ENCODE data around the gene C9. TPM values are rescaled to one million over a fixed set of nuclear protein-coding genes. Genes with fewer than 3 reads are reported as not detected.

The C9 gene
- total and polyA plus RNA-seq, 2 of the 4 experiments (the other 2 are of a cell fraction): not detected

DNA sequence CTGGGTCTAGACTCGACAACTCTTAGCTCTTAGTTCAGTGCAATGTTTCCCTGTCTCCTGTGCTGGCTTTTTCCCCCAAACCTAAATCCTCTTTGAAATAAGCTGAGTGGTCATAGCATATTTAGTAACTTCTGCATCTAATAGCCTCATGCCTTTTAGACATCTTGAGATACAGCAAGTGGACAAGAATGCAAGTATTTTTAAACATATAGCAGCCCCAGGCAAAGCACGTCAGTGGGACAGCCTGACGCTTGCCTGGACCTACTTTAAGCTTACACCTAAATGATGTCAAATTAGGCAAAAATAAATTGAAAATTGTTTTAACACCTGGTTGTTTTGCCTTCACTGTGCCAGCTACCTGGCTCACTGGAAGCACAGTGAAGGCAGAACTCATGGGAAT lies 8.0 kb downstream of the C9 start:
- ChIA-PET CTCF (interaction anchor here (0.9 kb wide), 1 partner anchor 20 kb away, joined by 3 read pairs; no protein-coding TSS in a partner anchor), POLR2A (ENCODE audit: unreplicated experiment) (no interaction called here)
- Histone ChIP-seq H3K9me1 (ENCODE audit: insufficient read depth, low read length) (no peaks in the 10 kb centered on the region), H3K27me3 (ENCODE audit: control insufficient read depth, insufficient read depth, low read length) (peaks cover 3% of the 10 kb centered on the region; the same call in 1 of the 2 replicates), H2BK120ac (ENCODE audit: low read depth, low read length) (no peak overlapping the region), H3K36me3 (ENCODE audit: control insufficient read depth, insufficient read depth, low read length) (no peaks in the 10 kb centered on the region), H3K23ac (ENCODE audit: low read depth, low read length) (no peak overlapping the region), H3K14ac (replicated peaks; ENCODE audit: low read depth, low read length) (no peak overlapping the region), H2AK5ac (ENCODE audit: low read depth, low read length) (no peak overlapping the region), H2BK20ac (ENCODE audit: low read depth, low read length) (no peak overlapping the region), H3K56ac (ENCODE audit: extremely low read depth, insufficient read depth, low read length) (no peak overlapping the region), H3K9ac (ENCODE audit: low read depth, low read length) (no peak overlapping the region), H2AK9ac (replicated peaks; ENCODE audit: low read depth, low read length, poor library complexity) (no peak overlapping the region), H3K9me3 (ENCODE audit: control insufficient read depth, insufficient read depth, low read length) (no peaks in the 10 kb centered on the region), H4K20me1 (ENCODE audit: insufficient read depth, low read length) (no peaks in the 10 kb centered on the region), H4K91ac (ENCODE audit: insufficient read depth, low read depth, low read length) (no peak overlapping the region), H3K79me1 (ENCODE audit: low read depth in 1 of 2, low read length in 2 of 2) (no peaks in the 10 kb centered on the region), H3K4me3 (ENCODE audit: insufficient read depth, low read depth, low read length) (no peak overlapping the region), H3K18ac (ENCODE audit: low read depth, low read length) (no peak overlapping the region), H2BK5ac (ENCODE audit: low read depth, low read length, poor library complexity, severe bottlenecking) (no peak overlapping the region), H3K4ac (ENCODE audit: low read depth, low read length) (no peak overlapping the region), H2AFZ (replicated peaks; ENCODE audit: low read length, poor library complexity) (no peak overlapping the region), H2BK15ac (ENCODE audit: low read depth, low read length) (no peak overlapping the region), H4K5ac (ENCODE audit: low read depth, low read length) (no peak overlapping the region), H3K4me1 (ENCODE audit: control insufficient read depth, insufficient read depth, low read length) (no peaks in the 10 kb centered on the region), H3K4me2 (ENCODE audit: low read depth, low read length) (no peak overlapping the region), H4K8ac (ENCODE audit: low read depth in 2 of 2, low read length in 2 of 2) (no peak overlapping the region), H3K27ac (ENCODE audit: insufficient read depth, low read length) (no peak overlapping the region)
- intact Hi-C loops (cut with micrococcal nuclease) (no loop called here), in situ Hi-C loops (cut with MboI; ENCODE audit: low sequenced_read_pairs) (no loop called here), dilution Hi-C loops (cut with HindIII; ENCODE audit: low sequenced_read_pairs, unreplicated experiment) (no loop called here)
- TF ChIP-seq NFE2L2 (IDR thresholded peaks at IDR 0.05; ENCODE audit: low read depth, low read length) (no peak), CEBPB (IDR thresholded peaks at IDR 0.05; ENCODE audit: low read depth, low read length) (no peak), RFX5 (IDR thresholded peaks at IDR 0.05; ENCODE audit: low read depth, low read length) (no peak), RCOR1 (IDR thresholded peaks at IDR 0.05; ENCODE audit: insufficient replicate concordance, low read length) (no peak), MAZ (IDR thresholded peaks at IDR 0.05; ENCODE audit: borderline replicate concordance, low read depth, low read length) (no peak), BHLHE40 (IDR thresholded peaks at IDR 0.05; ENCODE audit: low read depth, low read length) (no peak), CHD1 (IDR thresholded peaks at IDR 0.05; ENCODE audit: low read depth, low read length) (no peak), RAD21 (IDR thresholded peaks at IDR 0.05; ENCODE audit: low read length) (no peak), FOS (IDR thresholded peaks at IDR 0.05; ENCODE audit: low read depth, low read length) (no peak), MXI1 (IDR thresholded peaks at IDR 0.05; ENCODE audit: borderline replicate concordance, low read depth, low read length) (no peak)
- TF ChIP-seq, protein P1, sequence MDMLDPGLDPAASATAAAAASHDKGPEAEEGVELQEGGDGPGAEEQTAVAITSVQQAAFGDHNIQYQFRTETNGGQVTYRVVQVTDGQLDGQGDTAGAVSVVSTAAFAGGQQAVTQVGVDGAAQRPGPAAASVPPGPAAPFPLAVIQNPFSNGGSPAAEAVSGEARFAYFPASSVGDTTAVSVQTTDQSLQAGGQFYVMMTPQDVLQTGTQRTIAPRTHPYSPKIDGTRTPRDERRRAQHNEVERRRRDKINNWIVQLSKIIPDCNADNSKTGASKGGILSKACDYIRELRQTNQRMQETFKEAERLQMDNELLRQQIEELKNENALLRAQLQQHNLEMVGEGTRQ (IDR thresholded peaks at IDR 0.05; ENCODE audit: low read depth, low read length): no peak
- TF ChIP-seq, protein P2, sequence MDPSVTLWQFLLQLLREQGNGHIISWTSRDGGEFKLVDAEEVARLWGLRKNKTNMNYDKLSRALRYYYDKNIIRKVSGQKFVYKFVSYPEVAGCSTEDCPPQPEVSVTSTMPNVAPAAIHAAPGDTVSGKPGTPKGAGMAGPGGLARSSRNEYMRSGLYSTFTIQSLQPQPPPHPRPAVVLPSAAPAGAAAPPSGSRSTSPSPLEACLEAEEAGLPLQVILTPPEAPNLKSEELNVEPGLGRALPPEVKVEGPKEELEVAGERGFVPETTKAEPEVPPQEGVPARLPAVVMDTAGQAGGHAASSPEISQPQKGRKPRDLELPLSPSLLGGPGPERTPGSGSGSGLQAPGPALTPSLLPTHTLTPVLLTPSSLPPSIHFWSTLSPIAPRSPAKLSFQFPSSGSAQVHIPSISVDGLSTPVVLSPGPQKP (IDR thresholded peaks at IDR 0.05; ENCODE audit: borderline replicate concordance, low read depth, low read length): no peak
- TF ChIP-seq, protein P3, sequence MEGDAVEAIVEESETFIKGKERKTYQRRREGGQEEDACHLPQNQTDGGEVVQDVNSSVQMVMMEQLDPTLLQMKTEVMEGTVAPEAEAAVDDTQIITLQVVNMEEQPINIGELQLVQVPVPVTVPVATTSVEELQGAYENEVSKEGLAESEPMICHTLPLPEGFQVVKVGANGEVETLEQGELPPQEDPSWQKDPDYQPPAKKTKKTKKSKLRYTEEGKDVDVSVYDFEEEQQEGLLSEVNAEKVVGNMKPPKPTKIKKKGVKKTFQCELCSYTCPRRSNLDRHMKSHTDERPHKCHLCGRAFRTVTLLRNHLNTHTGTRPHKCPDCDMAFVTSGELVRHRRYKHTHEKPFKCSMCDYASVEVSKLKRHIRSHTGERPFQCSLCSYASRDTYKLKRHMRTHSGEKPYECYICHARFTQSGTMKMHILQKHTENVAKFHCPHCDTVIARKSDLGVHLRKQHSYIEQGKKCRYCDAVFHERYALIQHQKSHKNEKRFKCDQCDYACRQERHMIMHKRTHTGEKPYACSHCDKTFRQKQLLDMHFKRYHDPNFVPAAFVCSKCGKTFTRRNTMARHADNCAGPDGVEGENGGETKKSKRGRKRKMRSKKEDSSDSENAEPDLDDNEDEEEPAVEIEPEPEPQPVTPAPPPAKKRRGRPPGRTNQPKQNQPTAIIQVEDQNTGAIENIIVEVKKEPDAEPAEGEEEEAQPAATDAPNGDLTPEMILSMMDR (conservative IDR thresholded peaks at IDR 0.05; ENCODE audit: low read depth, low read length): no peak
- ATAC-seq (ENCODE audit: low read depth): peak; percentile 72
- WGBS, 2 experiments (ENCODE audit: extremely low coverage in 2 of 2, insufficient read length in 1 of 2): no CpG with 5 or more reads among the region's 3 CpGs
- DNase-seq: no peak
- BruUV-seq (replicated peaks): no TSS peak
